Prostate gland (tissue), 2 donors: Measurements from ENCODE around the gene TSPAN11.

Experiments used
- CTCF ChIP-seq, 4 experiments: fragments of 200-600 bp in 2 of 4; fragments of 450-650 bp in 2 of 4; sonication (generic) in 2 of 4; IDR thresholded peaks; 1 replicate in 3 of 4; 2 replicates in 1 of 4; pipeline ENCODE4 v1.5.1; 2016 to 2019; ENCODE audit warnings: antibody characterized with exemption in 4 of 4, mild to moderate bottlenecking in 2 of 4, moderate library complexity in 2 of 4
- POLR2A ChIP-seq: fragments of 450-650 bp; IDR thresholded peaks from one replicate; pipeline ENCODE4 v1.6.1; 2016; ENCODE audit warnings: antibody characterized with exemption, mild to moderate bottlenecking
- POLR2AphosphoS5 ChIP-seq: sonication (generic); formaldehyde crosslinking; IDR thresholded peaks from one replicate; pipeline ENCODE4 v1.6.1; 2017; ENCODE audit warnings: antibody characterized with exemption

- TF ChIP-seq CTCF (IDR thresholded peaks at IDR 0.05) (no peak), POLR2A (no peak), POLR2AphosphoS5 (no peak)
These were observed 2.1 kb downstream of the TSPAN11 start for GRCh38 chr12:30928356-30929244.
